ENCODE results near the gene MTERF4. TPM values are rescaled to one million over a fixed set of nuclear protein-coding genes. Genes with fewer than 3 reads are reported as not detected.
A peak's percentile ranks its signal among the peaks of the same experiment; 100 is the strongest.

Gene MTERF4, protein sequence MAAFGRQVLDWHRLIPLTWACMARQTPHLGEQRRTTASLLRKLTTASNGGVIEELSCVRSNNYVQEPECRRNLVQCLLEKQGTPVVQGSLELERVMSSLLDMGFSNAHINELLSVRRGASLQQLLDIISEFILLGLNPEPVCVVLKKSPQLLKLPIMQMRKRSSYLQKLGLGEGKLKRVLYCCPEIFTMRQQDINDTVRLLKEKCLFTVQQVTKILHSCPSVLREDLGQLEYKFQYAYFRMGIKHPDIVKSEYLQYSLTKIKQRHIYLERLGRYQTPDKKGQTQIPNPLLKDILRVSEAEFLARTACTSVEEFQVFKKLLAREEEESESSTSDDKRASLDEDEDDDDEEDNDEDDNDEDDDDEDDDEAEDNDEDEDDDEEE
- total RNA-seq (10 to 100 TPM; 24.6 to 39.2 (median 32.1) TPM), polyA plus RNA-seq (10 to 100 TPM; 17.4 to 39.0 (median 32.2) TPM)
- long read RNA-seq, donor 1, transcript MTERF4-202 (4 exons, 1,637 nt), result major isoform, 6 of 14 reads
- long read RNA-seq, donor 1, partial matches to known transcripts, result 0 of 14 reads
- long read RNA-seq, donor 1, other reads (novel, unspliced or antisense), result 0 of 14 reads
- long read RNA-seq, donor 2, transcript MTERF4-202 (4 exons, 1,637 nt), result major isoform, 8 of 9 reads
- long read RNA-seq, donor 2, partial matches to known transcripts, result 0 of 9 reads
- long read RNA-seq, donor 2, other reads (novel, unspliced or antisense), result 0 of 9 reads
- long read RNA-seq, donor 3, transcript MTERF4-202 (4 exons, 1,637 nt), result major isoform, 5 of 9 reads
- long read RNA-seq, donor 3, partial matches to known transcripts, result 0 of 9 reads
- long read RNA-seq, donor 3, other reads (novel, unspliced or antisense), result 0 of 9 reads
- long read RNA-seq, donor 4, transcript MTERF4-202 (4 exons, 1,637 nt), result major isoform, 18 of 25 reads
- long read RNA-seq, donor 4, partial matches to known transcripts, result 1 of 25 reads
- long read RNA-seq, donor 4, other reads (novel, unspliced or antisense), result 2 of 25 reads
- long read RNA-seq, donor 5, transcript MTERF4-202 (4 exons, 1,637 nt), result major isoform, 36 of 55 reads
- long read RNA-seq, donor 5, partial matches to known transcripts, result 0 of 55 reads
- long read RNA-seq, donor 5, other reads (novel, unspliced or antisense), result 12 of 55 reads
- long read RNA-seq, donor 6, transcript MTERF4-202 (4 exons, 1,637 nt), result major isoform, 7 of 17 reads
- long read RNA-seq, donor 6, partial matches to known transcripts, result 2 of 17 reads
- long read RNA-seq, donor 6, other reads (novel, unspliced or antisense), result 6 of 17 reads
- long read RNA-seq, donor 7, partial matches to known transcripts, result 0 of 4 reads
- long read RNA-seq, donor 7, other reads (novel, unspliced or antisense), result 0 of 4 reads
- long read RNA-seq, donor 8, transcript MTERF4-202 (4 exons, 1,637 nt), result major isoform, 10 of 16 reads
- long read RNA-seq, donor 8, partial matches to known transcripts, result 0 of 16 reads
- long read RNA-seq, donor 8, other reads (novel, unspliced or antisense), result 0 of 16 reads
- long read RNA-seq, donor 9, transcript MTERF4-202 (4 exons, 1,637 nt), result major isoform, 7 of 9 reads
- long read RNA-seq, donor 9, partial matches to known transcripts, result 0 of 9 reads
- long read RNA-seq, donor 9, other reads (novel, unspliced or antisense), result 0 of 9 reads
- long read RNA-seq, donor 10, partial matches to known transcripts, result 0 of 2 reads
- long read RNA-seq, donor 10, other reads (novel, unspliced or antisense), result 0 of 2 reads

DNA sequence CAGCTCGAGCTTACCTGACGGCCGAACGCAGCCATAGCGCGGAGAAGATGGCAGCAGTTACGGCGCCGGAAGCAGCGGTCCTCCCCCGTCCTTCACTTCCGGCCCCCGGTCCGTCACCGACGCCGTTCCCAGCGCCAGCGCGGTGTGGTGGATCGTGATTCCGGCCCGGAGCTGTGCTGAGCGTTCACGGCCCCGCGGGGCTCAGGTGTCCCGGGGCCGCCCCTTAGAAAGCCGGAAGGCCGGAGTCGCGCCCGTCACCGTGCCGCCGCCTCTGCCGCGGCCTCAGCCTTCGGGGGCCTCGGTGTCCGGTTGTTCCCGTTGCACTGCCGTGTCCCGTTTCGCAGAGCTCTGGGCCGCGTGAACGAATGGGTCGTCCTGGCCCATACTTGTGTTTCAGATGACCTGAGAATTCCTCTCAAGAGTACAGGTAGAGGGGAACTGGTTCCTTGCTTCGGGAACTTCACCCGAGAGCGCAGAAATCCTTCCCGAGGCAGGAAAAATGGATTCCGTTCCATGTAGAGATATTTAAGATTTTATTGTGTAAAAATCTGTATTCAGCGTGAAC is at the start of gene MTERF4:
TSS of gene MTERF4 (minus strand) at position 49 of the 565 bp plus-strand sequence. CDS start at position 35, 14 bp downstream.
- Histone ChIP-seq H3K27me3 (no peaks in the 10 kb centered on the region), H3K36me3 (replicated peaks in 1 of 2) (peaks cover 0 to 16% of the 10 kb centered on the region in 2 donors), H3K4me3 (peak within 1 kb of the TSS; percentile 68 to 98 (median 89)), H3K4me1 (replicated peaks in 1 of 2) (peaks cover 8 to 24% of the 10 kb centered on the region in 2 donors), H3K27ac (peak within 1 kb of the TSS; percentile 68 to 92 (median 91)), H3K9me3 (replicated peaks in 1 of 3) (no peaks in the 10 kb centered on the region)
- intact Hi-C loops (cut with DNase I), result no loop called here
- 0 to 1% (median 0%) methylated on average over 16 to 56 of the region's 56 CpGs for WGBS, 4 donors
- TF ChIP-seq, protein P1, sequence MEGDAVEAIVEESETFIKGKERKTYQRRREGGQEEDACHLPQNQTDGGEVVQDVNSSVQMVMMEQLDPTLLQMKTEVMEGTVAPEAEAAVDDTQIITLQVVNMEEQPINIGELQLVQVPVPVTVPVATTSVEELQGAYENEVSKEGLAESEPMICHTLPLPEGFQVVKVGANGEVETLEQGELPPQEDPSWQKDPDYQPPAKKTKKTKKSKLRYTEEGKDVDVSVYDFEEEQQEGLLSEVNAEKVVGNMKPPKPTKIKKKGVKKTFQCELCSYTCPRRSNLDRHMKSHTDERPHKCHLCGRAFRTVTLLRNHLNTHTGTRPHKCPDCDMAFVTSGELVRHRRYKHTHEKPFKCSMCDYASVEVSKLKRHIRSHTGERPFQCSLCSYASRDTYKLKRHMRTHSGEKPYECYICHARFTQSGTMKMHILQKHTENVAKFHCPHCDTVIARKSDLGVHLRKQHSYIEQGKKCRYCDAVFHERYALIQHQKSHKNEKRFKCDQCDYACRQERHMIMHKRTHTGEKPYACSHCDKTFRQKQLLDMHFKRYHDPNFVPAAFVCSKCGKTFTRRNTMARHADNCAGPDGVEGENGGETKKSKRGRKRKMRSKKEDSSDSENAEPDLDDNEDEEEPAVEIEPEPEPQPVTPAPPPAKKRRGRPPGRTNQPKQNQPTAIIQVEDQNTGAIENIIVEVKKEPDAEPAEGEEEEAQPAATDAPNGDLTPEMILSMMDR (IDR thresholded peaks at IDR 0.05), result peak in 1 of 6 experiments; percentile 12
- TF ChIP-seq POLR2A (IDR thresholded peaks at IDR 0.05), result peak; percentile 67 to 89
- peak; percentile 86 to 92 (median 89) for DNase-seq

DNA sequence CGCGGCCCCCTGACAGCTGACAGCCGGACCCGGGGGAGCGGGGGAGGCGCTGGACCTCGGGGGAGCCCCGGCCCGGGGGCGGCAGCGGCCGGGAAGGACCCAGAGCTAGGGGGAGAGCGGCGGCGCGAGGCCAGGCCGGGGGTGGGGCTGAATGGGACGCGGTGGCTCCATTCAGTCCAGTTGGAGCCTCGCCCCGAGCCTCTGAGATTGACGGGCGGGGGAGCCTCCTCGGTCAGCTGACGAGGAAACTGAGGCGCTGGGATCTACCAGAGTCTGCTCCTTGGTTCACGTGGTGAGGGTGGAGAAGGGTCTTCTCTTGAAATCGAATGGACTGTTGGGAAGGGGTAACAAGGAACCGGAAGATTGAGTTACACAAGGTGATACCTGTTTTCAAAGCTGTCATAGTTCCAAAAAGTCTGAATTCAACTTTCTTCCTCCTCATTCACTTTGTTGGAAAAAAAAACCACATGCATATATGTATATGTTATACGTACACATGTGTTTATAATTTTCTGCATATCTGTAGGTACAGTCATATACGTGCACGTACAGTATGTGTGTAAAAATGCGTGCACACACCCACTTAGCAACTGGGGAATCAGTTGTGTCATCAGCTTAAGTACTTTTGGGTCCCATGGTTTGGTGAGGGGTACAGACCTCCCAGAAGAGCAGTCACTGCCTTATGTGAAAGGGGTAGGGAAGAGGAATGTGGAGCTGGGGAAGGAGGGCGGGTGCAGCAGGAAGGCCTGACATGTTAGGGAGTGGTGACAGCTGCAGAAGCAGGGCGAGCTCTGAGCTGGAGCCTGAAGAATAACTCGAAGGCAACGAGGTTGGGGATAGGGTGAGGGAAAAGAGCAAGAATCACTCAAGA is 48.8 kb upstream of the MTERF4 start:
- peak overlapping the region; percentile 10 to 95 (median 74) for H3K4me3 ChIP-seq
- peak overlapping the region in 4 of 5 donors; percentile 50 to 74 (median 64) for H3K27ac ChIP-seq
- H3K9me3 ChIP-seq (replicated peaks in 1 of 3), result no peaks in the 10 kb centered on the region
- TF ChIP-seq, protein P1 (IDR thresholded peaks at IDR 0.05), result peak in 1 of 6 experiments; percentile 5
- TF ChIP-seq POLR2A (IDR thresholded peaks at IDR 0.05), result no peak
- WGBS, 4 donors, result 9 to 25% (median 16%) methylated on average over 16 to 37 of the region's 37 CpGs
- H3K4me1 ChIP-seq (replicated peaks in 1 of 2), result peaks cover 7 to 22% of the 10 kb centered on the region in 2 donors
- no peaks in the 10 kb centered on the region for H3K27me3 ChIP-seq
- intact Hi-C loops (cut with DNase I), result no loop called here
- H3K36me3 ChIP-seq (replicated peaks in 1 of 2), result peaks cover 0 to 5% of the 10 kb centered on the region in 2 donors
- peak in 1 of 7 donors; percentile 34 for DNase-seq
